GM15510 (cell line): ENCODE results near the gene NSL1.

ENCODE experiments used
- POLR2A ChIP-seq: IDR thresholded peaks from 3 replicates; pipeline ENCODE4 v1.6.1; 2011; ENCODE audit warnings: borderline replicate concordance; ENCODE audit not compliant: insufficient read length; ENCODE audit errors: extremely low read depth

Gene NSL1

DNA sequence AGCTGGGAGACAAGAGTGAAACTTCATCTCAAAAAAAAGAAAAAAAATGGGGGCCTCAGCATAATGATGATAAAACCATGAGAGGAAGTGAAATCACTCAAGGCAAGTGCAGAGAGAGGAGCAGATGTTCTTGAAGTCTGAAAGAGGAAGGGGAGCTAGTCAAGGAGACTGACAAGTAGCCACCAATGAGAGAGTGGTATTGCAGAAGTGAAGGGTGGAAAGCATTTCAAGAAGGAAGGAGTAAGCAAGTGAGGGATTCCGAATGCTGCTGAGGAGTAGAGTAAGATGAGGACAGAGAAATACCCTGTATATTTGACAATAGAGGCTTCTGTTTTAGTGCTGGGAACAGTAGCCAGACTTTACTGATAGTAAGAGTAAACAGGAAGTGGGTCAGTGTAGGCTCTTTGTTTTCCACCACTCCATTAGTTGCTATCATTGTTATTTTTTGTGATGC, 3.0 kb upstream of the NSL1 start:
- no peak for TF ChIP-seq POLR2A

DNA sequence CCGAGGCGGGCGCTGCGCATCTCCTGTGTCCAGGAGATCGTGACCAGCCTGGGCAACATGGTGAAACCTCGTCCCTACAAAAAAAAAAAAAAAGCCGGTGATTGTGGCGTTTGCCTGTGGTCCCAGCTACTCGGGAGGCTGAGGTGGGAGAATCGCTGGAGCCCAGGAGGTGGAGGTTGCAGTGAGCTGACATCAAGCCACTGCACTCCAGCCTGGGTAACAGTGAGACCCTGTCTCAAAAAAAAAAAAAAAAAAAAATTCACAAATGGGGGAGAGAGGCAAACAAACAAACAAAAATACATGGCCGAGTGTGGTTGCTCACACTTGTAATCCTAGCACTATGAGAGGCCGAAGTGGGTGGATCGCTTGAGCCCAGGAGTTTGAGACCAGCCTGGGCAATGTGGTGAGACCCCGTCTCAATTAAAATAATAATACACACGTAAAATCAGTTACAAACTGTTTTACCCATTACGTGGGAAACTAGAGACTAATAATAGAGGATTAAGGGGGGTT, 875 bp upstream of the NSL1 start:
- no peak for TF ChIP-seq POLR2A

DNA sequence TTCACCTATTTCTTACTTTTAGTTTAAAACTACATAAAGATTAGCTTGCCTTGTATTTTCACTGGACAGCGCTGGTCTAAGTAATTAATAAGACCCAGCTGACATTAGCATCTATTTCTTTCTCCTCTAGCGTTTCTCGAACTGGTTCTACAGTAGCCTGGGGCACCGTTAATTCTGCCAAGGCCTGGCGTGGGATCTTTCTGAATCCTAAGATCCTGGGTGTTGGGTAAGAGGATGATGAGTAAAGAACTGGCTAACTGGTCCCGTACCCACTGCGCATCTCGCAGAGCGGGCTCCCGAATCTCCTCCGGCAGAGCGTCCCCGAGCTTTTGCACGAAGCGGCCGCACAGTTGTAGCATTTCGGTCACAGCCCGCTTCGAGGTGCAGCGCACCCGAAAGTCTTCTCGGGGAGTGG, 309 bp downstream of the NSL1 start:
- TF ChIP-seq POLR2A: no peak

DNA sequence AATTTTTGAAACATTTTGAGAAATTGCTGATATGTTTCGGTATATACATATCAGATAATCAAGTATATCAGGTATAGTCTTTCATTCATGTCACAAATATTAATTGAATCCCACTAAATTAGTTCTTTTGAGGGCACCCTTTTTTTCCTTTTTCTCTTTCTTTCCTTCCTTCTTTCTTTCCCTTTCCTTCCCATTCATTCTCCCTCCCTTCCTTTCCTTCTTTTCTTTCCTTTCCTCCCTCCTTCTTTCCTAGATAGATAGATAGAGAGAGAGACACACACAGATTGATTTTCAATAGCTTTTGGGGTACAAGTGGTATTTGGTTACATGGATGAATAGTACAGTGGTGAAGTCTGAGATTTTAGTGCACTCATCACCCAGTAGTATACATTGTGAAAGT, 5.7 kb downstream of the NSL1 start:
- TF ChIP-seq POLR2A: no peak

DNA sequence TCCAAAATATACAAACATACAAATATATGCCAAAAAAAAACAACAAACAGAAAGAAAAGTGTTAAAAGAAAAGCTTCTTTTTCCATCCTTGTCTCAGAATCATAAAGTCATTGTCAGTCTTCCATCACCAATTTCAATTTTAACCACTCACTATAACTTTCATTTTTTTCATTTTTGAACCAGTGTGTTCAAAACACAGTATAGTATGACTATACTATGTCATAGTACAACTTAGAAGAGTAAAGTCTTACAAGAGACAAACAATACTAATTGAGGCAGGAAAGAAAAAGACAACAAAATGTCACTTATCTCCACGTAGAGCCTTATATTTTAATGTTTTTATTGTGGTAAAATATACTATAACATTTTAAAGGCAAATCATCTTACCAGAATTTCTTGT, 7.6 kb downstream of the NSL1 start:
- no peak for TF ChIP-seq POLR2A

DNA sequence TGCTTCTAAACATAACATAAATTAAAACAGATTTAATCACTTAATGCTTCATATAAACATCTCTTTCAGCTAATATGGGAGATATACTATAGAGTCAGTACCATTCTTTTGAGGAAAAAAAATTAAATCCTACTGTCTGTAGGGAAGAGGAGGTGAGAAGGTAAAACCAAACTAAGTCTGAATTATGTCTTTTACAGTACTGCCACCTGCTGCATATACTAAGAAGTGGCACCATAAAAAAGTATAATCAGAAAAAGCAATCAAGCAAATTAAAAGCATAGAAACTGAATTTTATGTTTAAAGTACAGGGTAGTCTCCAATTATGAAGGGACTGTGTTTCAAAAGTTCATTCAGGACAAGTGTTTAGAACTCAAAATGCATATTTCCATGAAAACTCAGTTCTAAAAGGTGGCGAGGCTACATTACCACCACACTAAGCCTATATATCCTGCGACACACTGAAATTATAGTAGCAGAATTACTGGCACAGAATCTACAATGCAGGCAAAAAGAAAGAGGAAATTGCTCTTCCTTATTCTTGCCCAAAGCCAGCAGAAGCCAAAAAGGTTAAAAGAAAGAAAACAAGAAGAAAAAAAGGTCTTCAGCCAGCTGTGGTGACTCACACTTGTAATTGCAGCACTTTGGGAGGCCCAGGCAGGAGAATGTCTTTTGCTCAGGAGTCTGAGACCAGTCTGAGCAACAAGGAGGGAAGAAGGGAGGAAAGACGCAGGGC, 9.0 kb downstream of the NSL1 start:
- no peak for TF ChIP-seq POLR2A

DNA sequence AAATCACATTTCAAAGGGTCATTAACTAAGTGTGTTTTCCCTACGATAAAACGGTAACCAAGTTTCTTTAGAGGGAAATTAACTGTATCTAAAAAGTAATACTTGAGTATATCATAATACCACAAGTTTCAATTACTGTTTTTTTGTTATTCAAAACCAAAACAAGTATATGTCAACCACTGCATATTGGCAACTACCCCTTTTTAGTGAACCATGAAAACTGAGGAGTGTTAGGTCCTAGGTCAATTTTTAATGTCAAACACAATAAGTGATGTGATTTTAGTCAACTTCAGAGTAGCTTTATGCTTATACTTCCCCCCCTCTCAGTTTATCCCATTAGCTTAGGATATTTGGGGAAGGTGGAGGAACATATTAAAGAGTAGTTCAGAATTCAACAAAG, 10.4 kb downstream of the NSL1 start:
- TF ChIP-seq POLR2A: no peak

DNA sequence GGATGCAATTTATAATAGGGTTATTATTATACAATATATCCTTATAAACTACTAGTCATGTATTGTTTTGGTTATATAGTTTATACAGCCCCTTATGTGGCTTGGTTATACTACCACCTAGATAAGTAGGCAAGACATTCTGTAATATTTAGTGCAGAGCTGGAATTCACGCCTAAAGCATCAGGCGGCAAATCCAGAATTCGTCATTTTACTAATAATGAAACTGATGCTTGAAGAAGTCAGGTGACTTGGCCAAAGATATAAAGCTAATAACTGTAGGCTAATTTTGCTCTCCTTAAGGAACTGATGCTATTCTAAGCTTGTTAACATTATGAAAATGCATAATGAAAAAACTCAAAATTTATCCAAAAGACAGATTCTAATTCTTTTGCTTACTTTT, 10.8 kb downstream of the NSL1 start:
- TF ChIP-seq POLR2A: no peak

DNA sequence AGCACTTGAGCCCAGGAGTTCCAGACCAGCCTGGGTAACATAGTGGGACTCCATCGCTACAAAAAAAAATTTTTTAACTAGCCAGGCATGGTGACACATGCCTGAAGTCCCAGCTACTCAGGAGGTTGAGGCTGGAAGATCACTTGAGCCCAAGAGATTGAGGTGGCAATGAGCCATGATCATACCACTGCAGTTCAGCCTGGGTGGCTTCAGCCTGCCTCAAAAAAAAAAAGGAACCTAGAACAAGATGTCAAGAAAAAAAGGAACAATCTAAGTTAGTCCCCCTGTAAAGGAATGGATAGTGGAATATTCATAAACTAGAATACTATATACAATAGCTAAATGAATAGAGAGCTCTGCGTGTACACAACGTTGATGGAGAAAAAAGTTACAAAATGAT, 14.4 kb downstream of the NSL1 start:
- no peak for TF ChIP-seq POLR2A

DNA sequence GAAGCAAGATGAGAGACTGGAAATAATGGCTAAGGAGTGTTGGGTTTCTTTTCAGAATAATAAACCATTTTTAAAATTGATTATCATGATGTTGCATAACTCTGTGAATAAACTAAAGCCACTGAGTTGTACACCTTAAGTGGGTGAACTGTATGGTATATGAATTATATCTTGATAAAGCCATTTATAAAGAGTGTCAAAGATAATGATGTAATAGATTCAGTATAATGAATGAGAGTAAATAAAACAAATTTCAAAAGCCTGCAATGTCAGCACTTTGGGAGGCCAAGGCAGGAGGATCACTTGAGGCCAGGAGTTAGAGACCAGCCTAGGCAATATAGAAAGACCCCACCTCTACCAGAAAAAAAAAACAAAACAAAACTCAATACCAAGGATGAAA, 16.3 kb downstream of the NSL1 start:
- no peak for TF ChIP-seq POLR2A

DNA sequence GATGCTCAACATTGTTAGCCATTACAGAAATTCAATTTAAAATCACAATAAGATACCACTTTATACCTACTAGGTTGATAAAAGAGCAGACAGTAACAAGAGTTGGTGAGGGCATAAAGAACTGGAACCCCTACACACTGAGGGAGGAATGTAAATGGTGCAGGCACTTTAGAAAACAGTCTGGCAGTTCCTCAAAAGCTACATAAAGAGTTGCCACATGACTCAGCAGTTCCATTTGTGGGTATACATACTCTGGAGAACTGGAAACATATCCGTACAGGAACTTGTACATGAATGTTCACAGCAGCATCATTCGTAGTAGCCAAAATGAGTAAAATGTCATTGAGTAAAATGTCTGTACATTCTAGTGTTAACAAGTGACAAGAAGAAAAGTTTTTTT, 17.0 kb downstream of the NSL1 start:
- TF ChIP-seq POLR2A: no peak

DNA sequence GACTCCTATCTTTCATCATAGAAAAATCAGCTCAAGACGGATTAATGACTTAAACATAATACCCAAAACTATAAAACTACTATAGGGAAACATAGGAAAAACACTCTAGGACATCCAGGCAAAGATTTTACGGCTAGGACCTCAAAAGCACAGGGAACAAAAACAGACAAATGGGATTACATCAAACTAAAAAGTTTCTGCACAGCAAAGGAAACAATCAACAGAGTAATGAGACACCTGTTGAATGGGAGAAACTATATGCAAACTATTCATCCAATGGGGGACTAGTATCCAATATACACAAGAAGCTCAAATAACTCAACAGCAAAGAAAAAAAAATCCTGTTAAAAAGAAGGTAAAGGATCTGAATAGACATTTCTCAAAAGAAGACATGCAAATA, 18.6 kb downstream of the NSL1 start:
- TF ChIP-seq POLR2A: no peak

DNA sequence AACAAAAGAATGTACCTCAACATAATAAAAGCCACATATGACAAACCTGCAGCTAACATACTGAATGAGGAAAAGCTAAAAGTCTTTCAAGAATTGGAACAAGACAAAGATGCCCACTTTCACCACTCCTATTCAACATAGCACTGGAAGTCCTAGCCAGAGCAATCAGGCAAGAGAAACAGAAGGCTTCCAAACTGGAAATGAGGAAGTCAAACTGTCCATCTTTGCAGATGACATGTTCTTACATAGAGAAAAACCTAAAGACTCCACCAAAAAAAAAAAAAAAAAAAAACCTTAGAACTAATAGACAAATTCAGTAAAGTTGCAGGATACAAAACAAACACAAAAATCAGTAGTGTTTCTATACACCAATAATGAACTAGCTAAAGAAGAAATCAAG, 20.2 kb downstream of the NSL1 start:
- no peak for TF ChIP-seq POLR2A

DNA sequence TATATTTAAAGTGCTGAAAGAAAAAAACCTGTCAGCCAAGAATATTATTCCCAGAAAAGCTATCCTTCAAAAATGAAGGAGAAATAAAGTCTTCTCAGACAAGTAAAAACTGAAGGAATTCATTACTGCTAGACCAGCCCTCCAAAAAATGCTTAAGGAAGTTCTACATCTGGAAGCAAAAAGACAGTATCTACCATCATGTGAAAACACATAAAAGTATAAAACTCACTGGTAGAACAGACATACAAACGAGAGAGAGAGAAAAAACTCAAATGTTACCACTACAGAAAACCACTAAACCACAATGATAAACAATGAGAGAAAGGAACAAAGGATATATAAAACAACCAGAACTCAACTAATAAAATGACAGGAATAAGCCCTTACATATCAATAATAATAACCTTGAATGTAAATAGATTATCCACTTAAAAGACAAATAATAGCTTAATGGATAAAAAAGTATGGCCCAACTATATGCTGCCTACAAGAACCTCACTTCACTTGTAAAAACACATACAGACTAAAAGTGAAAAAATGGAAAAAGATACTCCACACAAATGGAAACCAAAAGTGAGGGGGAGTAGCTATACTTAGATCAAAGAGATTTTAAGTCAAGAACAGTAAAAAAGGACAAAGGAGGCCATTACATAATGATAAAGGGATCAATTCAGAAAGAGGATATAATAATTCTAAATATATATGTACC, 22.0 kb downstream of the NSL1 start:
- TF ChIP-seq POLR2A: no peak

DNA sequence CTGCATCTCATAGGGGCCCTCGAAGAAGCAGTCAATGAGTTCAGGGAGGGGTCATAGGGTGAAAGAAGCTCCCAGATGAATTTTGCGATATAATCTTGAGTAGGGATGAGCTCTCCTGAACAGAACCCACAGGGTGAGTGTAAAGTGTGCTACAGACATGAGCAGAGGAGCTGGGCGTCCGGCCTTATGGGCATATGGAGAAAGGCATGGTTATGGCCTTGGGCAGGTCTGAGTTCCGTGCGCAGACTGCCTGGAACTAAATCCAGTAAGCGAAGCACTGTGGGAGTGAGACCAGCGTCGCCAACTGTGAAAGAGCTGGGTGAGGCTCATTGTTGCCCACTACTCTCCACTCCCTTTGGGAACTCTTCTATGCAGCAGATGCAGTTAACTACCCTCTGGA, 28.7 kb downstream of the NSL1 start:
- TF ChIP-seq POLR2A: no peak

DNA sequence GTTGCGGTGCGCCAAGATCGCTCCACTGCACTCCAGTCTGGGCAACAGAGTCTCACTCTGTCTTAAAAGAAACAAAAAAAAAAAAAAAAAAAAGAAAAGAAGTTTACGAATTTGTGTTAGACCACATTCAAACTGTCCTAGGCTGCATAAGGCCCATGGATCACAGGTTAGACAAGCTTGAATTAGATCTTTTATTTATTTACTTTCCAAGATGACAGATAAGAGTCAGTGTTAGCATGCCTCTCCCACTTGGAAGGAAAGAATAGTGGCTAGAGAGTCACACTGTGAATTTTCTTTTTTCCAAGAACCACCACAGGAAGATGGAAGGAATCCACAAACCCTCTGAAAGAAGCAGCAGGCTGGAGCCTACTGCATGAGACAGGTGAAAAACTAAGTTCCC, 29.3 kb downstream of the NSL1 start:
- no peak for TF ChIP-seq POLR2A
